ENCODE measurements around the gene LMAN1L. TPM values are rescaled to one million over a fixed set of nuclear protein-coding genes. Genes with fewer than 3 reads are reported as not detected.

Gene LMAN1L
- polyA plus RNA-seq, 1 donor (not counting 4 experiments of a cell fraction or from before 2014, with no cell fraction given), result not detected

- peaks cover 27% of the 10 kb centered on the region for H3K27me3 ChIP-seq (ENCODE audit: control insufficient read depth, extremely low read depth, insufficient read depth, low read length)
- H3K36me3 ChIP-seq (ENCODE audit: control insufficient read depth in 2 of 2, extremely low read depth in 1 of 2, insufficient read depth in 2 of 2, low read length in 2 of 2), result no peaks in the 10 kb centered on the region
- H3K9ac ChIP-seq (ENCODE audit: control insufficient read depth, extremely low read depth, insufficient read depth, low read length), result no peak overlapping the region
- no peaks in the 10 kb centered on the region for H4K20me1 ChIP-seq (ENCODE audit: control insufficient read depth, extremely low read depth, insufficient read depth, low read length)
- no peaks in the 10 kb centered on the region for H3K9me3 ChIP-seq (ENCODE audit: control insufficient read depth, low read depth, low read length)
- peaks cover 14% of the 10 kb centered on the region for H3K4me1 ChIP-seq (ENCODE audit: control insufficient read depth, extremely low read depth, insufficient read depth, low read length)
- H3K9me1 ChIP-seq (ENCODE audit: control insufficient read depth, extremely low read depth, insufficient read depth, low read length), result no peaks in the 10 kb centered on the region
- no peaks in the 10 kb centered on the region for H3K79me2 ChIP-seq (ENCODE audit: control insufficient read depth, insufficient read depth, low read length)
- no peak overlapping the region for H3K27ac ChIP-seq (ENCODE audit: control insufficient read depth, insufficient read depth, low read length)
- TF ChIP-seq EZH2 (IDR thresholded peaks at IDR 0.05; ENCODE audit: low read length) (no peak), CTCF (optimal IDR thresholded peaks at IDR 0.05 in 1 of 3, IDR thresholded peaks at IDR 0.05 in 1 of 3, conservative IDR thresholded peaks at IDR 0.05 in 1 of 3; ENCODE audit: extremely low read depth in 1 of 3, insufficient read depth in 2 of 3, low read length in 3 of 3) (no peak)
- H3K4me2 ChIP-seq (ENCODE audit: control insufficient read depth, extremely low read depth, insufficient read depth, low read depth, low read length), result no peak overlapping the region
- no peak overlapping the region for H2AFZ ChIP-seq (ENCODE audit: control insufficient read depth, low read length)
- FAIRE-seq (no peak), DNase-seq (ENCODE audit: low read depth, low spot score) (no peak)
- no peak overlapping the region for H3K4me3 ChIP-seq (ENCODE audit: control insufficient read depth in 2 of 3, extremely low read depth in 1 of 3, insufficient read depth in 2 of 3, low read depth in 1 of 3, low read length in 3 of 3)
- dilution Hi-C loops (cut with MboI; ENCODE audit: extremely low pct_ligation_motif_present, low sequenced_read_pairs), result no loop called here
Observed at GRCh38 chr15:74822233-74822632, 9.6 kb downstream of the LMAN1L start.

DNA sequence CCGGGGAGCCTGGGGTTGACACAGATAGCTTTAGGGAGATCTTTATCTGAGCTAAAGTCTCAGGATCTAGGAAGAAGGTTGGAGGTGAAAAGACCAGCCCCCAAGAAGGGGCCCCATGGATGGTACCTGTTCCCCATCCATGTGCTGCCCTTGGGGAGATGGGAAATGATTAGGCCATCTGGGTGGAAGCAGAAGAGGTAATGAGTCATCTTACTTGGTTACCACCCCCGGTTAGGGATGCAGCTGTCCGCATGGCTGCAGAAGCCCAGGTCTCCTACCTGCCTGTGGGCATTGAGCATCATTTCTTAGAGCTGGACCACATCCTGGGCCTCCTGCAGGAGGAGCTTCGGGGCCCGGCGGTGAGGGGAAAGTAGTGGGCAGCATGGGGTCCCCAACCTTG is 10.7 kb downstream of the LMAN1L start:
- Histone ChIP-seq H3K27ac (ENCODE audit: control insufficient read depth, insufficient read depth, low read length) (no peak overlapping the region), H3K9ac (ENCODE audit: control insufficient read depth, extremely low read depth, insufficient read depth, low read length) (no peak overlapping the region), H3K79me2 (ENCODE audit: control insufficient read depth, insufficient read depth, low read length) (no peaks in the 10 kb centered on the region), H3K9me3 (ENCODE audit: control insufficient read depth, low read depth, low read length) (no peaks in the 10 kb centered on the region), H3K27me3 (ENCODE audit: control insufficient read depth, extremely low read depth, insufficient read depth, low read length) (peaks cover 37% of the 10 kb centered on the region), H2AFZ (ENCODE audit: control insufficient read depth, low read length) (no peak overlapping the region), H3K4me1 (ENCODE audit: control insufficient read depth, extremely low read depth, insufficient read depth, low read length) (peaks cover 6% of the 10 kb centered on the region), H3K4me2 (ENCODE audit: control insufficient read depth, extremely low read depth, insufficient read depth, low read depth, low read length) (no peak overlapping the region), H3K36me3 (ENCODE audit: control insufficient read depth in 2 of 2, extremely low read depth in 1 of 2, insufficient read depth in 2 of 2, low read length in 2 of 2) (no peaks in the 10 kb centered on the region), H3K4me3 (ENCODE audit: control insufficient read depth in 2 of 3, extremely low read depth in 1 of 3, insufficient read depth in 2 of 3, low read depth in 1 of 3, low read length in 3 of 3) (no peak overlapping the region), H4K20me1 (ENCODE audit: control insufficient read depth, extremely low read depth, insufficient read depth, low read length) (no peaks in the 10 kb centered on the region), H3K9me1 (ENCODE audit: control insufficient read depth, extremely low read depth, insufficient read depth, low read length) (no peaks in the 10 kb centered on the region)
- FAIRE-seq (no peak), DNase-seq (ENCODE audit: low read depth, low spot score) (no peak)
- dilution Hi-C loops (cut with MboI; ENCODE audit: extremely low pct_ligation_motif_present, low sequenced_read_pairs), result no loop called here
- no peak for TF ChIP-seq CTCF (optimal IDR thresholded peaks at IDR 0.05 in 1 of 3, IDR thresholded peaks at IDR 0.05 in 1 of 3, conservative IDR thresholded peaks at IDR 0.05 in 1 of 3; ENCODE audit: extremely low read depth in 1 of 3, insufficient read depth in 2 of 3, low read length in 3 of 3)
- TF ChIP-seq EZH2 (IDR thresholded peaks at IDR 0.05; ENCODE audit: low read length), result no peak
